HG03135 (cell line): Measurements from ENCODE around the gene ARRDC1.
"Not testable (repeated sequence)": the region's sequence is repeated elsewhere in the genome, so short reads cannot be mapped to it uniquely, and the experiment has no call there.

Experiments used
- ATAC-seq: cut with Tn5 transposase; IDR thresholded peaks from one replicate; pipeline ENCODE4 v1.9.1; 2021; ENCODE audit warnings: mild to moderate bottlenecking, moderate library complexity; ENCODE audit not compliant: unreplicated experiment

Gene ARRDC1

GRCh38 chr9:137611623-137612609 lies 6.4 kb downstream of the ARRDC1 start:
- ATAC-seq, result no peak

GRCh38 chr9:137612741-137613142 lies 7.3 kb downstream of the ARRDC1 start:
- no peak for ATAC-seq

GRCh38 chr9:137613259-137613658 lies 7.8 kb downstream of the ARRDC1 start:
- no peak for ATAC-seq

- no peak for ATAC-seq
Measured at GRCh38 chr9:137613738-137614523, 8.4 kb downstream of the ARRDC1 start.

GRCh38 chr9:137614631-137615386 lies 9.3 kb downstream of the ARRDC1 start:
- ATAC-seq, result no peak

GRCh38 chr9:137615387-137615871 lies 9.9 kb downstream of the ARRDC1 start:
- no peak for ATAC-seq

- ATAC-seq, result peak; percentile 66
Measured at GRCh38 chr9:137618105-137619067, 12.9 kb downstream of the ARRDC1 start, which contains the start of gene EHMT1. TSS of gene EHMT1 (plus strand) at chr9:137619005. CDS start at chr9:137619029, 24 bp downstream.

- ATAC-seq, result peak; percentile 20
Measured at GRCh38 chr9:137619240-137620047, 14.0 kb downstream of the ARRDC1 start.

- ATAC-seq, result no peak
Measured at GRCh38 chr9:137620048-137620405, 14.5 kb downstream of the ARRDC1 start.

- ATAC-seq, result no peak
Measured at GRCh38 chr9:137620581-137620980, 15.1 kb downstream of the ARRDC1 start.

GRCh38 chr9:137621131-137621757 lies 15.8 kb downstream of the ARRDC1 start:
- no peak for ATAC-seq

GRCh38 chr9:137622211-137622610 lies 16.7 kb downstream of the ARRDC1 start:
- ATAC-seq, result not testable (repeated sequence)

- no peak for ATAC-seq
Measured at GRCh38 chr9:137626464-137626863, 21.0 kb downstream of the ARRDC1 start.

- ATAC-seq, result not testable (repeated sequence)
Measured at GRCh38 chr9:137627406-137627805, 21.9 kb downstream of the ARRDC1 start.

- no peak for ATAC-seq
Measured at GRCh38 chr9:137630126-137630525, 24.6 kb downstream of the ARRDC1 start.

GRCh38 chr9:137630679-137631078 lies 25.2 kb downstream of the ARRDC1 start:
- ATAC-seq, result no peak

GRCh38 chr9:137631345-137632229 lies 26.1 kb downstream of the ARRDC1 start:
- ATAC-seq, result no peak
